ENCODE measurements around the gene TANC1. TPM values are rescaled to one million over a fixed set of nuclear protein-coding genes. Genes with fewer than 3 reads are reported as not detected.

Gene TANC1
- total and polyA plus RNA-seq, 2 donors (not counting 3 experiments of a cell fraction or from before 2014, with no cell fraction given): 58.9 to 99.4 TPM

GRCh38 chr2:158988501-158988900, 20.1 kb downstream of the TANC1 start:
- FAIRE-seq: no peak
- Histone ChIP-seq H3K9me3 (replicated peaks; ENCODE audit: control insufficient read depth, insufficient read depth, low read length) (no peaks in the 10 kb centered on the region), H4K20me1 (replicated peaks; ENCODE audit: control insufficient read depth, extremely low read depth, insufficient read depth, low read length) (peaks cover 25% of the 10 kb centered on the region)

DNA sequence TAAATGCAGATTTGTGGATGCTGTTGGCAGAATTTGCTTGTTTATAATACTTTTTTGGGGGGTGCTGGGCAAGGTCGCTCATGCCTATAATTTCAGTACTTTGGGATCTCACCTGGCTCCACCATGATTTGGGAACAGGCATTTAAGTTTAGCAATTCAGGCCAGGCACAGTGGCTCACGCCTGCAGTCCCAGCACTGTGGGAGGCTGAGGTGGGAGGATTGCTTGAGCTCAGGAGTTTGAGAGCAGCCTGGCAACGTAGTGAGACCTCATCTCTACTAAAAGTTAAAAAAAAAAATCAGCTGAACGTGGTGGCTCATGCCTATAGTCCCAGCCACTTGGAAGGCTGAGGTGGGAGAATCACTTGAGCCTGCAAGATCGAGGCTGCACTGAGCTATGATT, 20.7 kb downstream of the TANC1 start:
- H3K27me3 ChIP-seq (ENCODE audit: control insufficient read depth in 2 of 2, insufficient read depth in 2 of 2, low read length in 2 of 2): no peaks in the 10 kb centered on the region
- peaks cover 92% of the 10 kb centered on the region for H3K79me2 ChIP-seq (ENCODE audit: control insufficient read depth, insufficient read depth, low read length)
- no TSS peak for BruUV-seq (replicated peaks)
- no peak overlapping the region for H3K4me2 ChIP-seq (ENCODE audit: insufficient read depth, low read length)
- peaks cover 2% of the 10 kb centered on the region for H3K4me1 ChIP-seq (ENCODE audit: control insufficient read depth, extremely low read depth, insufficient read depth, low read length)
- no peak overlapping the region for H3K4me3 ChIP-seq (replicated peaks in 1 of 3; ENCODE audit: insufficient read depth in 1 of 3, low read depth in 1 of 3, low read length in 3 of 3)
- no peak overlapping the region for H2AFZ ChIP-seq (ENCODE audit: low read depth, low read length)
- no peak overlapping the region for H3K27ac ChIP-seq (ENCODE audit: insufficient read depth, low read depth, low read length)
- POLR2A ChIA-PET: no interaction called here
- FAIRE-seq: no peak
- dilution Hi-C loops (cut with MboI; ENCODE audit: extremely low pct_ligation_motif_present, low sequenced_read_pairs) (no loop called here), intact Hi-C loops (cut with micrococcal nuclease) (no loop called here)
- H3K9ac ChIP-seq (replicated peaks; ENCODE audit: extremely low read depth, insufficient read depth, low read length): no peak overlapping the region
- no peaks in the 10 kb centered on the region for H3K36me3 ChIP-seq (ENCODE audit: control insufficient read depth in 2 of 2, extremely low read depth in 1 of 2, insufficient read depth in 2 of 2, low read length in 2 of 2)
- CTCF ChIA-PET: interaction anchor here (0.9 to 5.8 kb wide), 2 partner anchors 8 to 9 kb away, joined by 3 to 53 read pairs; no protein-coding TSS in a partner anchor
- no peaks in the 10 kb centered on the region for H3K9me1 ChIP-seq (replicated peaks; ENCODE audit: control insufficient read depth, extremely low read depth, insufficient read depth, low read length)
- no peaks in the 10 kb centered on the region for H3K9me3 ChIP-seq (replicated peaks; ENCODE audit: control insufficient read depth, insufficient read depth, low read length)
- no peak for TF ChIP-seq MAX (IDR thresholded peaks at IDR 0.05; ENCODE audit: insufficient read depth, insufficient read length)
- TF ChIP-seq MYC (IDR thresholded peaks at IDR 0.05; ENCODE audit: low read depth, low read length): no peak
- DNase-seq (ENCODE audit: low read depth, low spot score): no peak
- H4K20me1 ChIP-seq (replicated peaks; ENCODE audit: control insufficient read depth, extremely low read depth, insufficient read depth, low read length): peaks cover 21% of the 10 kb centered on the region

More at GRCh38 chr2:158988501-158988900, 20.1 kb downstream of the TANC1 start:
- no peak overlapping the region for H3K4me2 ChIP-seq (ENCODE audit: insufficient read depth, low read length)
- no peak overlapping the region for H3K27ac ChIP-seq (ENCODE audit: insufficient read depth, low read depth, low read length)
- dilution Hi-C loops (cut with MboI; ENCODE audit: extremely low pct_ligation_motif_present, low sequenced_read_pairs): no loop called here
- no TSS peak for BruUV-seq (replicated peaks)
- TF ChIP-seq GATA2 (IDR thresholded peaks at IDR 0.05; ENCODE audit: insufficient read depth, insufficient read length, low read depth, low read length) (no peak), POLR2A (IDR thresholded peaks at IDR 0.05; ENCODE audit: low read depth, low read length) (no peak), JUN (IDR thresholded peaks at IDR 0.05; ENCODE audit: borderline replicate concordance, insufficient read depth, insufficient read length, low read depth) (no peak), MYC (IDR thresholded peaks at IDR 0.05; ENCODE audit: low read depth, low read length) (no peak), FOS (IDR thresholded peaks at IDR 0.05; ENCODE audit: borderline replicate concordance, insufficient read depth, low read length) (no peak), EZH2 (IDR thresholded peaks at IDR 0.05; ENCODE audit: borderline replicate concordance, low read depth, low read length, severe bottlenecking) (no peak)
- no peaks in the 10 kb centered on the region for H3K27me3 ChIP-seq (ENCODE audit: control insufficient read depth in 2 of 2, insufficient read depth in 2 of 2, low read length in 2 of 2)
- H3K9me1 ChIP-seq (replicated peaks; ENCODE audit: control insufficient read depth, extremely low read depth, insufficient read depth, low read length): no peaks in the 10 kb centered on the region
- intact Hi-C loops (cut with micrococcal nuclease): no loop called here
- H3K4me3 ChIP-seq (replicated peaks in 1 of 3; ENCODE audit: insufficient read depth in 1 of 3, low read depth in 1 of 3, low read length in 3 of 3): no peak overlapping the region
- ChIA-PET CTCF (interaction anchor here (0.7 to 5.8 kb wide), 3 partner anchors 7 to 77 kb away, joined by 3 to 53 read pairs (median 3); no protein-coding TSS in a partner anchor), POLR2A (no interaction called here)
- H3K36me3 ChIP-seq (ENCODE audit: control insufficient read depth in 2 of 2, extremely low read depth in 1 of 2, insufficient read depth in 2 of 2, low read length in 2 of 2): no peaks in the 10 kb centered on the region
- H3K9ac ChIP-seq (replicated peaks; ENCODE audit: extremely low read depth, insufficient read depth, low read length): no peak overlapping the region
- peaks cover 94% of the 10 kb centered on the region for H3K79me2 ChIP-seq (ENCODE audit: control insufficient read depth, insufficient read depth, low read length)
- no peak overlapping the region for H2AFZ ChIP-seq (ENCODE audit: low read depth, low read length)
- peaks cover 2% of the 10 kb centered on the region for H3K4me1 ChIP-seq (ENCODE audit: control insufficient read depth, extremely low read depth, insufficient read depth, low read length)
- no peak for DNase-seq (ENCODE audit: low read depth, low spot score)
